ENCODE results near the gene FRMD3. TPM values are rescaled to one million over a fixed set of nuclear protein-coding genes. Genes with fewer than 3 reads are reported as not detected.

The FRMD3 gene
- polyA plus RNA-seq, 1 donor from 2014 or later = 13.0 TPM

DNA sequence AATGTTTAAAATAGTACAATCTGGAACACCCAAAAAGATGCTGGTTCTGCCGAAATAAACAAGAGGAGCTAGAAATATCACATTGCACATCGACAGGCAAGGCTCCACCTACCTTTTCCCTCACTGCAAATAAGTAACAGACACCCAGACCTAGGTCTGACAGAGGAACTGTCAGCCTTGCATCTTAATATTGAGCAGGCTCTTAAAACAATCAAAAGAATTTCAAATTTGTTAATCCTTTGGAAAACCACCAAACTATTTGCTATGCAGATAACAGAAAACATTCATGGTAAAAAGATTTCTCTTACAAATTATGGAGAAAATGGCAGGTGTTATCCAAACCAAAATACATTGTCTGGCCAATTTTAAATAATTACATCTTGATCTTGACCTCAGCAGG lies 71.3 kb downstream of the FRMD3 start:
- Histone ChIP-seq H3K27me3 (ENCODE audit: insufficient read depth, low read depth, low read length) (no peaks in the 10 kb centered on the region), H3K27ac (ENCODE audit: low read length) (no peak overlapping the region), H2AFZ (ENCODE audit: low read depth, low read length) (no peak overlapping the region), H3K79me2 (replicated peaks; ENCODE audit: insufficient read depth, low read length) (no peaks in the 10 kb centered on the region), H3K9me2 (ENCODE audit: insufficient read depth, low read length) (no peaks in the 10 kb centered on the region), H3K36me3 (ENCODE audit: insufficient read depth, low read length) (no peaks in the 10 kb centered on the region), H3K4me2 (ENCODE audit: low read length) (no peak overlapping the region), H4K20me1 (ENCODE audit: insufficient read depth) (no peaks in the 10 kb centered on the region), H3F3A (ENCODE audit: insufficient read depth, low read length, poor library complexity, severe bottlenecking) (no peaks in the 10 kb centered on the region), H3K9ac (ENCODE audit: low read length) (no peak overlapping the region), H3K4me3 (ENCODE audit: low read length) (no peak overlapping the region), H3K9me3 (ENCODE audit: low read length) (no peaks in the 10 kb centered on the region)
- TF ChIP-seq SMC3 (conservative IDR thresholded peaks at IDR 0.05; ENCODE audit: poor library complexity) (no peak), RAD21 (conservative IDR thresholded peaks at IDR 0.05) (no peak), TAF1 (IDR thresholded peaks at IDR 0.05; ENCODE audit: low read depth) (no peak), EP300 (conservative IDR thresholded peaks at IDR 0.05; ENCODE audit: poor library complexity, severe bottlenecking) (no peak), MXI1 (conservative IDR thresholded peaks at IDR 0.05; ENCODE audit: poor library complexity, severe bottlenecking) (no peak), POLR2AphosphoS5 (IDR thresholded peaks at IDR 0.05) (no peak), EZH2 (IDR thresholded peaks at IDR 0.05; ENCODE audit: borderline replicate concordance, insufficient read depth, low read length, poor library complexity, severe bottlenecking) (no peak)
- TF ChIP-seq, protein P1, sequence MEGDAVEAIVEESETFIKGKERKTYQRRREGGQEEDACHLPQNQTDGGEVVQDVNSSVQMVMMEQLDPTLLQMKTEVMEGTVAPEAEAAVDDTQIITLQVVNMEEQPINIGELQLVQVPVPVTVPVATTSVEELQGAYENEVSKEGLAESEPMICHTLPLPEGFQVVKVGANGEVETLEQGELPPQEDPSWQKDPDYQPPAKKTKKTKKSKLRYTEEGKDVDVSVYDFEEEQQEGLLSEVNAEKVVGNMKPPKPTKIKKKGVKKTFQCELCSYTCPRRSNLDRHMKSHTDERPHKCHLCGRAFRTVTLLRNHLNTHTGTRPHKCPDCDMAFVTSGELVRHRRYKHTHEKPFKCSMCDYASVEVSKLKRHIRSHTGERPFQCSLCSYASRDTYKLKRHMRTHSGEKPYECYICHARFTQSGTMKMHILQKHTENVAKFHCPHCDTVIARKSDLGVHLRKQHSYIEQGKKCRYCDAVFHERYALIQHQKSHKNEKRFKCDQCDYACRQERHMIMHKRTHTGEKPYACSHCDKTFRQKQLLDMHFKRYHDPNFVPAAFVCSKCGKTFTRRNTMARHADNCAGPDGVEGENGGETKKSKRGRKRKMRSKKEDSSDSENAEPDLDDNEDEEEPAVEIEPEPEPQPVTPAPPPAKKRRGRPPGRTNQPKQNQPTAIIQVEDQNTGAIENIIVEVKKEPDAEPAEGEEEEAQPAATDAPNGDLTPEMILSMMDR (IDR thresholded peaks at IDR 0.05; ENCODE audit: poor library complexity, severe bottlenecking) = no peak
- TF ChIP-seq, protein P2, sequence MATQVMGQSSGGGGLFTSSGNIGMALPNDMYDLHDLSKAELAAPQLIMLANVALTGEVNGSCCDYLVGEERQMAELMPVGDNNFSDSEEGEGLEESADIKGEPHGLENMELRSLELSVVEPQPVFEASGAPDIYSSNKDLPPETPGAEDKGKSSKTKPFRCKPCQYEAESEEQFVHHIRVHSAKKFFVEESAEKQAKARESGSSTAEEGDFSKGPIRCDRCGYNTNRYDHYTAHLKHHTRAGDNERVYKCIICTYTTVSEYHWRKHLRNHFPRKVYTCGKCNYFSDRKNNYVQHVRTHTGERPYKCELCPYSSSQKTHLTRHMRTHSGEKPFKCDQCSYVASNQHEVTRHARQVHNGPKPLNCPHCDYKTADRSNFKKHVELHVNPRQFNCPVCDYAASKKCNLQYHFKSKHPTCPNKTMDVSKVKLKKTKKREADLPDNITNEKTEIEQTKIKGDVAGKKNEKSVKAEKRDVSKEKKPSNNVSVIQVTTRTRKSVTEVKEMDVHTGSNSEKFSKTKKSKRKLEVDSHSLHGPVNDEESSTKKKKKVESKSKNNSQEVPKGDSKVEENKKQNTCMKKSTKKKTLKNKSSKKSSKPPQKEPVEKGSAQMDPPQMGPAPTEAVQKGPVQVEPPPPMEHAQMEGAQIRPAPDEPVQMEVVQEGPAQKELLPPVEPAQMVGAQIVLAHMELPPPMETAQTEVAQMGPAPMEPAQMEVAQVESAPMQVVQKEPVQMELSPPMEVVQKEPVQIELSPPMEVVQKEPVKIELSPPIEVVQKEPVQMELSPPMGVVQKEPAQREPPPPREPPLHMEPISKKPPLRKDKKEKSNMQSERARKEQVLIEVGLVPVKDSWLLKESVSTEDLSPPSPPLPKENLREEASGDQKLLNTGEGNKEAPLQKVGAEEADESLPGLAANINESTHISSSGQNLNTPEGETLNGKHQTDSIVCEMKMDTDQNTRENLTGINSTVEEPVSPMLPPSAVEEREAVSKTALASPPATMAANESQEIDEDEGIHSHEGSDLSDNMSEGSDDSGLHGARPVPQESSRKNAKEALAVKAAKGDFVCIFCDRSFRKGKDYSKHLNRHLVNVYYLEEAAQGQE (IDR thresholded peaks at IDR 0.05; ENCODE audit: borderline replicate concordance) = no peak

DNA sequence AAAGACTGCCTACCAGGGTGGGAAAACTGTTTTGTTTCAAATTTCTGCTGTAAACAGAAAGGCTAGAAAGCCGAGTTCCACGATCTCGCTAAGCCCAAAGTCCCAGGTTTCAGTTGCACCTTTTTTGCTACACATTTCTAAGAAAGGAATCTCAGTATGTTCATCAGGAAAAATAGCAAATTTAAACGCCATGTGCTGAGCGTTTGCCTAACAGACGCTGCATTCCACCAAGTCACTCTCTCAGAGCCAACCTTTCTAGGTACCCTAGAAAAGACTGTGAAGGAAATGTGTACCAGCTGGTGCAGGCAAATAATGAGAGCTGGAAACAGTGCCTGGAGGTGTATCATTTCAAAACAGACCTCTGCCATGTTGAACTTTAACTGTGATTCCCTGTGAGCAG lies 71.8 kb downstream of the FRMD3 start:
- Histone ChIP-seq H3K9ac (ENCODE audit: low read length) (no peak overlapping the region), H3K27me3 (ENCODE audit: insufficient read depth, low read depth, low read length) (no peaks in the 10 kb centered on the region), H3K9me2 (ENCODE audit: insufficient read depth, low read length) (no peaks in the 10 kb centered on the region), H3F3A (ENCODE audit: insufficient read depth, low read length, poor library complexity, severe bottlenecking) (no peaks in the 10 kb centered on the region), H2AFZ (ENCODE audit: low read depth, low read length) (no peak overlapping the region), H3K27ac (ENCODE audit: low read length) (no peak overlapping the region), H3K4me2 (ENCODE audit: low read length) (no peak overlapping the region), H4K20me1 (ENCODE audit: insufficient read depth) (no peaks in the 10 kb centered on the region), H3K4me3 (ENCODE audit: low read length) (no peak overlapping the region), H3K36me3 (ENCODE audit: insufficient read depth, low read length) (no peaks in the 10 kb centered on the region), H3K9me3 (ENCODE audit: low read length) (no peaks in the 10 kb centered on the region), H3K79me2 (replicated peaks; ENCODE audit: insufficient read depth, low read length) (no peaks in the 10 kb centered on the region)
- TF ChIP-seq SMC3 (conservative IDR thresholded peaks at IDR 0.05; ENCODE audit: poor library complexity) = no peak
- TF ChIP-seq MXI1 (conservative IDR thresholded peaks at IDR 0.05; ENCODE audit: poor library complexity, severe bottlenecking) = no peak
- TF ChIP-seq, protein P2 (IDR thresholded peaks at IDR 0.05; ENCODE audit: borderline replicate concordance) = no peak
- TF ChIP-seq EZH2 (IDR thresholded peaks at IDR 0.05; ENCODE audit: borderline replicate concordance, insufficient read depth, low read length, poor library complexity, severe bottlenecking) = no peak
- no peak for TF ChIP-seq EP300 (conservative IDR thresholded peaks at IDR 0.05; ENCODE audit: poor library complexity, severe bottlenecking)
- no peak for TF ChIP-seq TAF1 (IDR thresholded peaks at IDR 0.05; ENCODE audit: low read depth)
- TF ChIP-seq POLR2AphosphoS5 (IDR thresholded peaks at IDR 0.05) = no peak
- TF ChIP-seq, protein P1 (IDR thresholded peaks at IDR 0.05; ENCODE audit: poor library complexity, severe bottlenecking) = no peak
- no peak for TF ChIP-seq RAD21 (conservative IDR thresholded peaks at IDR 0.05)

Measured in neural cell (in vitro differentiated cells).